ENCODE data around the gene LMNB1. TPM values are rescaled to one million over a fixed set of nuclear protein-coding genes. Genes with fewer than 3 reads are reported as not detected.

LMNB1 gene
- total and polyA plus RNA-seq, 2 of the 13 experiments (the other 11 are each of a cell fraction or from before 2014, with no cell fraction given): 12.5 to 159 TPM

GRCh38 chr5:126776499-126777256 lies at the start of gene LMNB1 (continued):
- TF ChIP-seq, protein P1, sequence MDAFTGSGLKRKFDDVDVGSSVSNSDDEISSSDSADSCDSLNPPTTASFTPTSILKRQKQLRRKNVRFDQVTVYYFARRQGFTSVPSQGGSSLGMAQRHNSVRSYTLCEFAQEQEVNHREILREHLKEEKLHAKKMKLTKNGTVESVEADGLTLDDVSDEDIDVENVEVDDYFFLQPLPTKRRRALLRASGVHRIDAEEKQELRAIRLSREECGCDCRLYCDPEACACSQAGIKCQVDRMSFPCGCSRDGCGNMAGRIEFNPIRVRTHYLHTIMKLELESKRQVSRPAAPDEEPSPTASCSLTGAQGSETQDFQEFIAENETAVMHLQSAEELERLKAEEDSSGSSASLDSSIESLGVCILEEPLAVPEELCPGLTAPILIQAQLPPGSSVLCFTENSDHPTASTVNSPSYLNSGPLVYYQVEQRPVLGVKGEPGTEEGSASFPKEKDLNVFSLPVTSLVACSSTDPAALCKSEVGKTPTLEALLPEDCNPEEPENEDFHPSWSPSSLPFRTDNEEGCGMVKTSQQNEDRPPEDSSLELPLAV (CRISPR knock-in tag; conservative IDR thresholded peaks at IDR 0.05; ENCODE audit: low read depth): no peak
- TF ChIP-seq SMYD3 (CRISPR knock-in tag; IDR thresholded peaks at IDR 0.05) (no peak), DDIT3 (CRISPR knock-in tag; IDR thresholded peaks at IDR 0.05) (peak; percentile 23; the same call in 1 of the 2 replicates), IRX3 (CRISPR knock-in tag; IDR thresholded peaks at IDR 0.05; ENCODE audit: borderline replicate concordance, low read depth) (no peak; the same call in 1 of the 2 replicates), BRF2 (CRISPR knock-in tag; IDR thresholded peaks at IDR 0.05) (peak; percentile 70), ZNF230 (CRISPR knock-in tag; IDR thresholded peaks at IDR 0.05) (no peak), ATF1 (CRISPR knock-in tag; IDR thresholded peaks at IDR 0.05) (peak; percentile 41; the same call in 1 of the 2 replicates), JUND (CRISPR knock-in tag; IDR thresholded peaks at IDR 0.05) (no peak), HOXA3 (CRISPR knock-in tag; IDR thresholded peaks at IDR 0.05) (peak; percentile 68), ZSCAN12 (CRISPR knock-in tag; IDR thresholded peaks at IDR 0.05) (peak; percentile 75; the same call in 1 of the 2 replicates), TBP (CRISPR knock-in tag; IDR thresholded peaks at IDR 0.05) (no peak), SATB2 (CRISPR knock-in tag; IDR thresholded peaks at IDR 0.05) (no peak), NBN (conservative IDR thresholded peaks at IDR 0.05) (no peak), TBX3 (IDR thresholded peaks at IDR 0.05; ENCODE audit: borderline replicate concordance) (no peak), KAT8 (CRISPR knock-in tag; IDR thresholded peaks at IDR 0.05) (peak; percentile 56; the same call in 1 of the 2 replicates), SRSF1 (optimal IDR thresholded peaks at IDR 0.05; ENCODE audit: low read depth, low read length) (no peak), ATM (IDR thresholded peaks at IDR 0.05; ENCODE audit: borderline replicate concordance) (no peak), GABPA (IDR thresholded peaks at IDR 0.05; ENCODE audit: low read depth, low read length) (no peak), GABPA (CRISPR knock-in tag; IDR thresholded peaks at IDR 0.05; ENCODE audit: low read depth) (peak; percentile 45; the same call in 1 of the 2 replicates), CENPX (CRISPR knock-in tag; IDR thresholded peaks at IDR 0.05) (no peak), KDM5B (CRISPR knock-in tag; IDR thresholded peaks at IDR 0.05; ENCODE audit: borderline replicate concordance) (peak; percentile 50; the same call in 1 of the 2 replicates), NFRKB (IDR thresholded peaks at IDR 0.05) (no peak)
- TF ChIP-seq, protein P2, sequence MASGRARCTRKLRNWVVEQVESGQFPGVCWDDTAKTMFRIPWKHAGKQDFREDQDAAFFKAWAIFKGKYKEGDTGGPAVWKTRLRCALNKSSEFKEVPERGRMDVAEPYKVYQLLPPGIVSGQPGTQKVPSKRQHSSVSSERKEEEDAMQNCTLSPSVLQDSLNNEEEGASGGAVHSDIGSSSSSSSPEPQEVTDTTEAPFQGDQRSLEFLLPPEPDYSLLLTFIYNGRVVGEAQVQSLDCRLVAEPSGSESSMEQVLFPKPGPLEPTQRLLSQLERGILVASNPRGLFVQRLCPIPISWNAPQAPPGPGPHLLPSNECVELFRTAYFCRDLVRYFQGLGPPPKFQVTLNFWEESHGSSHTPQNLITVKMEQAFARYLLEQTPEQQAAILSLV (CRISPR knock-in tag; IDR thresholded peaks at IDR 0.05; ENCODE audit: borderline replicate concordance): no peak; the same call in 1 of the 2 replicates
- TF ChIP-seq, protein P3, sequence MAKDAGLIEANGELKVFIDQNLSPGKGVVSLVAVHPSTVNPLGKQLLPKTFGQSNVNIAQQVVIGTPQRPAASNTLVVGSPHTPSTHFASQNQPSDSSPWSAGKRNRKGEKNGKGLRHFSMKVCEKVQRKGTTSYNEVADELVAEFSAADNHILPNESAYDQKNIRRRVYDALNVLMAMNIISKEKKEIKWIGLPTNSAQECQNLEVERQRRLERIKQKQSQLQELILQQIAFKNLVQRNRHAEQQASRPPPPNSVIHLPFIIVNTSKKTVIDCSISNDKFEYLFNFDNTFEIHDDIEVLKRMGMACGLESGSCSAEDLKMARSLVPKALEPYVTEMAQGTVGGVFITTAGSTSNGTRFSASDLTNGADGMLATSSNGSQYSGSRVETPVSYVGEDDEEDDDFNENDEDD (CRISPR knock-in tag; IDR thresholded peaks at IDR 0.05; ENCODE audit: borderline replicate concordance): peak; percentile 93
